Heart right ventricle (tissue), 16 donors: ENCODE data around the gene OASL. TPM values are rescaled to one million over a fixed set of nuclear protein-coding genes. Genes with fewer than 3 reads are reported as not detected.

Experiments
- ATAC-seq, 8 donors: fragments of 200-7000 bp; cut with Tn5 transposase; one replicate each; pipeline ENCODE4 v1.9.1; 2020; ENCODE audit warnings: mild to moderate bottlenecking in 8 of 8, moderate library complexity in 8 of 8, moderate number of reproducible peaks in 1 of 8
- DNase-seq, 2 donors: peaks; one replicate each; pipeline ENCODE4 v3.0.0-alpha.2; 2020
- H3K27ac ChIP-seq, 10 donors: fragments of 200-600 bp; sonication (generic) in 2 of 10; one replicate each; pipeline versions ENCODE4 v1.5.0 to v1.8.0; 2020 to 2022; ENCODE audit warnings: mild to moderate bottlenecking in 3 of 10
- H3K27me3 ChIP-seq, 7 donors: fragments of 200-600 bp; one replicate each; pipeline ENCODE4 v1.8.0; 2021 to 2022; ENCODE audit warnings: mild to moderate bottlenecking in 2 of 7
- H3K36me3 ChIP-seq, 9 donors: fragments of 200-600 bp; sonication (generic) in 1 of 9; one replicate each; pipeline versions ENCODE4 v1.5.0 to v1.8.0; 2020 to 2022; ENCODE audit warnings: mild to moderate bottlenecking in 2 of 9
- H3K4me1 ChIP-seq, 9 donors: fragments of 200-600 bp; sonication (generic) in 1 of 9; one replicate each; pipeline versions ENCODE4 v1.5.0 to v1.8.0; 2020 to 2022; ENCODE audit warnings: mild to moderate bottlenecking in 4 of 9
- H3K4me3 ChIP-seq, 10 donors: fragments of 200-600 bp; sonication (generic) in 2 of 10; one replicate each; pipeline versions ENCODE4 v1.5.0 to v1.8.0; 2020 to 2022; ENCODE audit warnings: mild to moderate bottlenecking in 7 of 10, moderate library complexity in 2 of 10
- H3K9me3 ChIP-seq, 11 donors: fragments of 200-600 bp in 10 of 11; sonication (generic) in 2 of 11; one replicate each; pipeline versions ENCODE4 v1.5.0 to v1.8.0; 2013 to 2022; ENCODE audit warnings: mild to moderate bottlenecking in 2 of 11, control low read depth in 1 of 11, moderate library complexity in 1 of 11
- CTCF ChIP-seq, 9 donors: fragments of 200-600 bp; sonication (generic) in 2 of 9; IDR thresholded peaks; one replicate each; pipeline versions ENCODE4 v1.5.0 to v1.8.0; 2021 to 2022; ENCODE audit warnings: antibody characterized with exemption in 9 of 9, mild to moderate bottlenecking in 5 of 9, moderate library complexity in 1 of 9
- WGBS, 2 donors: extraction: QIAGEN DNeasy Blood & Tissue Kit; methylation state at CpG; one replicate each; pipeline ENCODE4 v1.1.7; 2013; ENCODE audit warnings: inconsistent platforms in 1 of 2; 5-methylcytosine and 5-hydroxymethylcytosine counted together
- intact Hi-C, 10 donors: fragments of 100-400 bp; cut with DNase I; formaldehyde crosslinking; loops; one replicate each; pipeline versions ENCODE4 v1.11.1 to v1.14.2; 2022
- polyA plus RNA-seq, 2 donors: library from polyadenylated mRNA; stranded (reverse); fragments of 200-250 nt; gene quantifications; one replicate each; pipeline ENCODE4 v1.2.3, GENCODE V29; 2013
- total RNA-seq, 10 donors: library from RNA; stranded (reverse); fragmentation: NEBNext Ultra II Directional in 3 of 10; extraction: Animal tissue kit (Norgen Biotek cat#: 25700) in 3 of 10; gene quantifications; one replicate each; pipeline versions ENCODE4 v1.2.1 to v1.2.4, GENCODE V29; 2021 to 2023
- donor health status: Arrhythmogenic right ventricular cardiomyopathy.
- donor health status: ischemic (EF 13 %, LVEDD 7.1; RV severe dilation, severe dysfunction).
- donor health status: healthy with polysubstance abuse.
- donor health status: DM: no; HTN: yes; CAD: no.
- donor health status: DM: no; HTN: no; CAD: no.
- donor health status: ischemic (EF 25% LVEDD 6.9; RV normal size, moderate dysfunction).
- donor health status: ischemic (EF 25% LVEDD 5.7; RV mildly dilated, moderate dysfunction).
- donor health status: healthy.
- donor health status: DM: yes; HTN: yes; CAD: no.
- donor health status: Ischemic cardiomyopathy.
- donor health status: ischemic (EF 35%, LVEDD 5.7; RV mildly dilated, moderate dysfunction).
- donor health status: nonischemic (EF 11% LVEDD 7.7; RV severe dilation, severe dysfunction).
- donor health status: DM: yes; HTN: yes; CAD: no.
- donor health status: PGD.
- donor health status: ischemic (EF 29% LVEDD 5.4; RV normal size, mild dysfunction).
- donor health status: nonischemic (EF 23%, LVEDD 6.1; RV moderate dilation, normal function).

OASL gene
- total and polyA plus RNA-seq, 12 donors, result 0.19 to 2.5 (median 0.95) TPM

GRCh38 chr12:121001060-121001459 lies 38.0 kb downstream of the OASL start:
- peaks cover 0 to 16% (median 0%) of the 10 kb centered on the region in 7 donors for H3K27me3 ChIP-seq
- no peak overlapping the region for H3K4me3 ChIP-seq
- ATAC-seq (peak in 3 of 8 donors; percentile 5 to 19 (median 18)), DNase-seq (no peak)
- TF ChIP-seq CTCF (IDR thresholded peaks at IDR 0.05), result no peak
- H3K36me3 ChIP-seq, result peaks cover 0 to 47% (median 18%) of the 10 kb centered on the region in 9 donors
- peaks cover 0 to 3% (median 0%) of the 10 kb centered on the region in 9 donors for H3K4me1 ChIP-seq
- no peak overlapping the region for H3K27ac ChIP-seq
- 90 to 91% methylated on average over 11 of the region's 11 CpGs for WGBS, 2 donors
- intact Hi-C loops, result no loop called here
- no peaks in the 10 kb centered on the region for H3K9me3 ChIP-seq

- TF ChIP-seq CTCF (IDR thresholded peaks at IDR 0.05), result no peak
- Histone ChIP-seq H3K4me3 (no peak overlapping the region), H3K27me3 (peaks cover 0 to 16% (median 0%) of the 10 kb centered on the region in 7 donors), H3K4me1 (peaks cover 0 to 3% (median 0%) of the 10 kb centered on the region in 9 donors), H3K36me3 (peaks cover 0 to 42% (median 18%) of the 10 kb centered on the region in 9 donors), H3K9me3 (no peaks in the 10 kb centered on the region), H3K27ac (no peak overlapping the region)
- DNase-seq, result no peak
- 87 to 88% methylated on average over 11 of the region's 11 CpGs for WGBS, 2 donors
- no peak for ATAC-seq
- intact Hi-C loops, result no loop called here
Observed at GRCh38 chr12:121000530-121000929, 38.5 kb downstream of the OASL start.

GRCh38 chr12:120999191-121000120 lies 39.6 kb downstream of the OASL start:
- Histone ChIP-seq H3K27ac (no peak overlapping the region), H3K4me1 (peaks cover 0 to 3% (median 0%) of the 10 kb centered on the region in 9 donors), H3K4me3 (no peak overlapping the region), H3K36me3 (peaks cover 0 to 32% (median 13%) of the 10 kb centered on the region in 9 donors), H3K9me3 (no peaks in the 10 kb centered on the region), H3K27me3 (peaks cover 0 to 16% (median 0%) of the 10 kb centered on the region in 7 donors)
- DNase-seq (no peak), ATAC-seq (peak in 3 of 8 donors; percentile 23 to 28 (median 27))
- TF ChIP-seq CTCF (IDR thresholded peaks at IDR 0.05), result no peak
- 44 to 46% methylated on average over 23 of the region's 23 CpGs for WGBS, 2 donors
- intact Hi-C loops, result loop anchor here in 1 of 10 donors (10.0 kb wide), 1 partner anchor 105 kb away; no protein-coding TSS in a partner anchor

GRCh38 chr12:120998435-120998834 lies 40.6 kb downstream of the OASL start:
- peaks cover 0 to 22% (median 3%) of the 10 kb centered on the region in 9 donors for H3K36me3 ChIP-seq
- TF ChIP-seq CTCF (IDR thresholded peaks at IDR 0.05), result no peak
- 82 to 87% methylated on average over 3 of the region's 3 CpGs for WGBS, 2 donors
- intact Hi-C loops, result loop anchor here in 1 of 10 donors (10.0 kb wide), 1 partner anchor 106 kb away; no protein-coding TSS in a partner anchor
- ATAC-seq (no peak), DNase-seq (no peak)
- no peaks in the 10 kb centered on the region for H3K9me3 ChIP-seq
- peaks cover 0 to 16% (median 0%) of the 10 kb centered on the region in 7 donors for H3K27me3 ChIP-seq
- peaks cover 0 to 3% (median 0%) of the 10 kb centered on the region in 9 donors for H3K4me1 ChIP-seq
- H3K4me3 ChIP-seq, result no peak overlapping the region
- no peak overlapping the region for H3K27ac ChIP-seq
